ENCODE measurements around the gene TRMT10B.

TRMT10B gene

DNA sequence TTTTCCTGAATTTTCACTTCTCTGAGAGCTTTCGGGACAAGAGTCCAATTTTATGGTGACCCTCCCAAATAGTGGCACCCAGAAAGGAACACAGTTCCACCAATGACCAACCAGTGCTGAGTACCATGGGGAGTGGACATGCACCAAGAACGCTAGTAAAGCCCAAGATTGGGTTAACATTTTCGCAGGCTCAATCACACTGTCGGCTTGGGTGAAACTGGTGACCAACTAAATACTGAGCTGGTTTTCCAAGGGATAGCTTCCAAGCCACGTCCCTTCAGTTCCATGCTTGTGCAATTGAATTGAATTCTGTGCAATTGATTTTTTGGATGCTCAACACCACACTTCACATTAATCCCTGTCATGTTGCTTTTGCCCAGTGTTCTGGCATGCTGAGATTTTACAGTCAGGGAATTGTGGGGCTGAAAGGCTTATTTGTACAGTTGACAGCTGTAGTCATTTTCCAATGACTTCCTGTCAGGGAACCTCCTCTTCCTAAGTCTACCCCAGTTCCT is 37.6 kb upstream of the TRMT10B start:
- ChIA-PET POLR2A (no interaction called here), CTCF (interaction anchor here (1.1 kb wide), 1 partner anchor 9 kb away, joined by 3 read pairs; no protein-coding TSS in a partner anchor)
- TF ChIP-seq, protein P1, sequence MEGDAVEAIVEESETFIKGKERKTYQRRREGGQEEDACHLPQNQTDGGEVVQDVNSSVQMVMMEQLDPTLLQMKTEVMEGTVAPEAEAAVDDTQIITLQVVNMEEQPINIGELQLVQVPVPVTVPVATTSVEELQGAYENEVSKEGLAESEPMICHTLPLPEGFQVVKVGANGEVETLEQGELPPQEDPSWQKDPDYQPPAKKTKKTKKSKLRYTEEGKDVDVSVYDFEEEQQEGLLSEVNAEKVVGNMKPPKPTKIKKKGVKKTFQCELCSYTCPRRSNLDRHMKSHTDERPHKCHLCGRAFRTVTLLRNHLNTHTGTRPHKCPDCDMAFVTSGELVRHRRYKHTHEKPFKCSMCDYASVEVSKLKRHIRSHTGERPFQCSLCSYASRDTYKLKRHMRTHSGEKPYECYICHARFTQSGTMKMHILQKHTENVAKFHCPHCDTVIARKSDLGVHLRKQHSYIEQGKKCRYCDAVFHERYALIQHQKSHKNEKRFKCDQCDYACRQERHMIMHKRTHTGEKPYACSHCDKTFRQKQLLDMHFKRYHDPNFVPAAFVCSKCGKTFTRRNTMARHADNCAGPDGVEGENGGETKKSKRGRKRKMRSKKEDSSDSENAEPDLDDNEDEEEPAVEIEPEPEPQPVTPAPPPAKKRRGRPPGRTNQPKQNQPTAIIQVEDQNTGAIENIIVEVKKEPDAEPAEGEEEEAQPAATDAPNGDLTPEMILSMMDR (IDR thresholded peaks at IDR 0.05; ENCODE audit: insufficient read depth, low read length, missing control alignments), result no peak
- DNase-seq (ENCODE audit: low read depth, low spot score), result no peak
- no peak overlapping the region for H3K4me3 ChIP-seq (ENCODE audit: low read depth, low read length)

DNA sequence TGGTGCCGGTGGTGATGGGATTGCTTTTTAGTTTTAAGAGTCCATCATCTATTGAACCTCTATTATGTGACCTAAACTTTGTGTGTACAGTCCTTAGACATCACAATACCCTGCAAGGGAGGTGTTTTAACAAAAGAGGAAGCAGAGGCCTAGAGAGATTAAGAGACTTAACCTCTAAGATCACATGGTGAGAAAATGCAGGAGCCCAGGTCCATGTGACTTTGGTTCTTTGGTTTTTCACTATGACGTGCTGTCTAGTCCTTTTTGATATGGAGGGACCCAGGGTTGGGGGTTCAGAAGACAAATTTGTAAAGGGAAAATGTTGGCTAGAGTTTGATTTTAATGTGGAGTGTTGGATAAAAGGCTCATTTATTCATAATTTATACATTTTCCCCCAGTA is 34.1 kb upstream of the TRMT10B start:
- H3K4me3 ChIP-seq (ENCODE audit: low read depth, low read length), result no peak overlapping the region
- TF ChIP-seq, protein P1 (IDR thresholded peaks at IDR 0.05; ENCODE audit: insufficient read depth, low read length, missing control alignments), result no peak
- ChIA-PET POLR2A (no interaction called here), CTCF (no interaction called here)
- DNase-seq (ENCODE audit: low read depth, low spot score), result no peak

GRCh38 chr9:37727013-37727412 is 26.6 kb upstream of the TRMT10B start:
- H3K4me3 ChIP-seq (ENCODE audit: low read depth, low read length), result no peak overlapping the region
- DNase-seq (ENCODE audit: low read depth, low spot score), result no peak
- ChIA-PET POLR2A (no interaction called here), CTCF (no interaction called here)
- TF ChIP-seq, protein P1 (IDR thresholded peaks at IDR 0.05; ENCODE audit: insufficient read depth, low read length, missing control alignments), result no peak

DNA sequence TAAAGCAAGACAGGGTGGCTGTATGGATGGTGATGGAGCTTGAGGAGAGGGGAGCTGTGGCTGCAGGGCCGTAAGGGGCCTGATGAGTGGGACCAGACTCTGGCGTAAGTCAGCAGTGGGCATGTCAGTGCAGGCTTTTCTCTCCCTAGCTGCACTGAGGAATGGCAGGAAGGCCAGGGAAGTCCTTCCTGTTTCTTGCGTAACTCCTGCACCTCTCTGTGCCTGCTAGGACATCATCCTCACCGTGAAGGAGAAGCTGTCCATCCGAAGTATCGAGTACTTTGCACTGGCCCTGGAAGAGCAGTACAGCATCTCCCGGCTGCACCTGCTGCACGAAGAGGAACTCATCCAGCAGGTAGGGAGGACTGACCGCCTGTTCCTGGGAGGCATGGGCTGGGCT is 24.1 kb upstream of the TRMT10B start:
- TF ChIP-seq, protein P1 (IDR thresholded peaks at IDR 0.05; ENCODE audit: insufficient read depth, low read length, missing control alignments), result no peak
- DNase-seq (ENCODE audit: low read depth, low spot score), result no peak
- no peak overlapping the region for H3K4me3 ChIP-seq (ENCODE audit: low read depth, low read length)
- POLR2A ChIA-PET, result no interaction called here
- CTCF ChIA-PET, result no interaction called here

DNA sequence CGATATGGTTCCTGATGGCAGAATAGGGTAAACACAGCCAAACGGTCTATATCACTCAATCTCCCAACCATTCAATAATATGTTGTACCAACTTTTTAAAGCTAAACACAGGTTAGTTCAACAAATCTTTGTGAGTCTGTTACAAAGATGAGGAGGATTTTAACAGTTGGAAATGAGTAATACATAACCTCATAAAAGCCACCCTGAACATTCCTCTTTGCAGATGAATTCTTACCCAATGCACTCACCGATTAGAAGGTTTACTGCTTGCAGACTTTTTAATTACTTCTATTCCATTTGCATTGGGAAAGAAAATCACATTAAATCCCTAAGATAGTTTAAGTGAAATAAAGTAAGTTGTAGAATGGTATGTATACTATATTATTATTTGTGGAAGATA is 23.3 kb upstream of the TRMT10B start:
- TF ChIP-seq, protein P1 (IDR thresholded peaks at IDR 0.05; ENCODE audit: insufficient read depth, low read length, missing control alignments), result no peak
- ChIA-PET CTCF (no interaction called here), POLR2A (no interaction called here)
- no peak overlapping the region for H3K4me3 ChIP-seq (ENCODE audit: low read depth, low read length)
- DNase-seq (ENCODE audit: low read depth, low spot score), result no peak

DNA sequence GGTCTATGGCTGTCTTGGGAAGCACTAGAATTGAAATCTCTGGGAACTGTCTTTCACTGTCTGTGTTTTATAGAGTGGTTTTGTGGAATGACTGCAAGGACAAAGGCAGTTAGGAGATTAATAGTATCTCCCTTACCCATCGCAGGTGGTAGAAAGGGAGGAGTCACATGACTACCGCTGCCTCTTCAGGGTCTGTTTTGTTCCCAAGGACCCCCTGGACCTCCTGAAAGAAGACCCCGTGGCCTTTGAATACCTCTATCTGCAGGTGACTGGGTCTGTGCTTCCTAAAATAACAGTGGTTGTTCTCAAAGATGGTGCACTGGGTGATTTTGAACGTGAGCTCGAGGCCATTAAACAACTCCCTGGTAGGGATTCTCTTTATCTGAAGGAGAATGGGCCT is 22.8 kb upstream of the TRMT10B start:
- H3K4me3 ChIP-seq (ENCODE audit: low read depth, low read length), result no peak overlapping the region
- no peak for DNase-seq (ENCODE audit: low read depth, low spot score)
- POLR2A ChIA-PET, result no interaction called here
- CTCF ChIA-PET, result no interaction called here
- TF ChIP-seq, protein P1 (IDR thresholded peaks at IDR 0.05; ENCODE audit: insufficient read depth, low read length, missing control alignments), result no peak
